K562 (cell line): Measurements from ENCODE around the gene GPC3. TPM values are rescaled to one million over a fixed set of nuclear protein-coding genes. Genes with fewer than 3 reads are reported as not detected.

ENCODE experiments used
- ATAC-seq: fragments of 200-7000 bp; cut with Tn5 transposase; 3 replicates; pipeline ENCODE4 v1.9.1; 2020; ENCODE audit warnings: moderate library complexity
- BruUV-seq: library from RNA; stranded (reverse); fragments of 400-500 nt; replicated peaks from 2 replicates; lab custom pipeline; 2021; lab: Mats Ljungman, UMichigan
- CTCF ChIA-PET: fragments of 300-600 bp; formaldehyde crosslinking; extraction: SDS; loops from one replicate; lab custom pipeline; 2021; ENCODE audit warnings: low intra/inter-chr PET ratio; lab: Yijun Ruan, JAX
- POLR2A ChIA-PET: fragments of 300-600, 350-650 bp; sonication (Branson Sonifier 250); formaldehyde crosslinking; extraction: SDS; loops from one replicate; lab custom pipeline; 2021; ENCODE audit warnings: antibody characterized with exemption, inconsistent platforms; lab: Yijun Ruan, JAX
- DNase-seq, 4 experiments: peaks; one replicate each; pipeline versions ENCODE4 v3.0.0 to v3.0.0-alpha.2; 2011 to 2018; ENCODE audit warnings: low spot score in 3 of 4, mixed read lengths in 3 of 4; ENCODE audit errors: extremely low read depth in 1 of 4
- FAIRE-seq: peaks from 2 replicates; lab custom pipeline; 2011; peaks lifted over from hg19 to GRCh38; lab: Jason Lieb, UNC
- H2AFZ ChIP-seq: 2 replicates; pipeline ENCODE4 v1.6.0; 2011; ENCODE audit warnings: low read depth, low read length, control low read depth, inconsistent platforms
- H3K27ac ChIP-seq: fragments of 200-600 bp; 3 replicates; pipeline ENCODE4 v1.8.0; 2011; ENCODE audit warnings: low read depth, mild to moderate bottlenecking, control low read depth, inconsistent platforms, low read length, moderate library complexity, mixed read lengths; ENCODE audit errors: extremely low read depth
- H3K27me3 ChIP-seq, 2 experiments: fragments of 300-600 bp in 1 of 2; 2 replicates in 1 of 2; 3 replicates in 1 of 2; pipeline versions ENCODE4 v1.6.0 to v1.8.0; 2011; ENCODE audit warnings: inconsistent platforms in 2 of 2, low read length in 2 of 2, mild to moderate bottlenecking in 1 of 2, mixed read lengths in 1 of 2, moderate library complexity in 1 of 2; ENCODE audit not compliant: control insufficient read depth in 2 of 2, insufficient read depth in 2 of 2
- H3K36me3 ChIP-seq: fragments of 300-600 bp; 3 replicates; pipeline ENCODE4 v1.8.0; 2011; ENCODE audit warnings: mild to moderate bottlenecking, low read length, inconsistent platforms; ENCODE audit not compliant: control insufficient read depth, insufficient read depth
- H3K4me1 ChIP-seq, 2 experiments: fragments of 200-600 bp in 1 of 2; replicated peaks in 1 of 2; 2 replicates in 1 of 2; 3 replicates in 1 of 2; pipeline versions ENCODE4 v1.5.1 to v1.8.0; 2011; ENCODE audit warnings: inconsistent platforms in 2 of 2, low read length in 2 of 2, mild to moderate bottlenecking in 1 of 2, mixed read lengths in 1 of 2, moderate library complexity in 1 of 2; ENCODE audit not compliant: control insufficient read depth in 2 of 2, insufficient read depth in 2 of 2
- H3K4me2 ChIP-seq: 2 replicates; pipeline ENCODE4 v1.6.1; 2011; ENCODE audit warnings: low read length, control low read depth, inconsistent platforms, mixed read lengths; ENCODE audit not compliant: insufficient read depth
- H3K4me3 ChIP-seq: fragments of 200-600 bp; sonication (generic), shearing (Covaris generic); 2 replicates; pipeline ENCODE4 v1.5.1; 2016; ENCODE audit warnings: control low read depth, inconsistent platforms
- H3K79me2 ChIP-seq: fragments of 200-600 bp; 3 replicates; pipeline ENCODE4 v1.8.0; 2011; ENCODE audit warnings: low read length, inconsistent platforms; ENCODE audit not compliant: control insufficient read depth, insufficient read depth
- H3K9ac ChIP-seq, 2 experiments: 2 replicates each; pipeline versions ENCODE4 v1.6.0 to v1.6.1; 2011; ENCODE audit warnings: low read depth in 2 of 2, low read length in 2 of 2, control low read depth in 1 of 2, inconsistent platforms in 1 of 2, mild to moderate bottlenecking in 1 of 2, mixed read lengths in 1 of 2; ENCODE audit not compliant: insufficient read depth in 1 of 2
- H3K9me1 ChIP-seq: one replicate; pipeline ENCODE4 v1.6.0; 2011; ENCODE audit warnings: inconsistent platforms, mild to moderate bottlenecking, low read length, moderate library complexity; ENCODE audit not compliant: control insufficient read depth, insufficient read depth
- H3K9me3 ChIP-seq: replicated peaks from 2 replicates; pipeline ENCODE4 v1.5.1; 2011; ENCODE audit warnings: low read depth, low read length, inconsistent platforms; ENCODE audit not compliant: control insufficient read depth, insufficient read depth
- H4K20me1 ChIP-seq: replicated peaks from 2 replicates; pipeline ENCODE4 v1.6.1; 2011; ENCODE audit warnings: low read length, inconsistent platforms, mixed read lengths; ENCODE audit not compliant: control insufficient read depth, insufficient read depth
- ASH1L ChIP-seq: fragments of 450-650 bp; IDR thresholded peaks from 2 replicates; pipeline ENCODE4 v1.6.1; 2018; ENCODE audit warnings: borderline replicate concordance, mild to moderate bottlenecking, low read depth; ENCODE audit not compliant: partially characterized antibody
- BHLHE40 ChIP-seq: IDR thresholded peaks from 2 replicates; pipeline ENCODE4 v1.6.1; 2011; ENCODE audit warnings: low read length, improper control_type of control experiment
- CBX5 ChIP-seq: IDR thresholded peaks from 2 replicates; pipeline ENCODE4 v1.6.1; 2014; ENCODE audit warnings: low read depth, borderline replicate concordance
- HINFP ChIP-seq: fragments of 450-650 bp; conservative IDR thresholded peaks from 2 replicates; pipeline ENCODE4 v1.6.1; 2016; ENCODE audit warnings: missing genetic modification characterization, low read depth, mild to moderate bottlenecking, control low read depth, missing compliant biosample characterization
- PKNOX1 ChIP-seq: fragments of 450-650 bp; IDR thresholded peaks from 2 replicates; pipeline ENCODE4 v1.6.1; 2016
- TAF15 ChIP-seq: fragments of 200-400 bp; formaldehyde crosslinking; IDR thresholded peaks from 2 replicates; pipeline ENCODE4 v1.6.1; 2017; ENCODE audit warnings: mild to moderate bottlenecking, low read depth, low read length, moderate library complexity
- TEAD2 ChIP-seq: fragments of 450-650 bp; IDR thresholded peaks from 2 replicates; pipeline ENCODE4 v1.6.1; 2016; ENCODE audit warnings: missing genetic modification characterization, control low read depth, missing compliant biosample characterization
- TSC22D4 ChIP-seq: fragments of 450-650 bp; IDR thresholded peaks from 2 replicates; pipeline ENCODE4 v1.6.1; 2016; ENCODE audit warnings: missing genetic modification characterization, missing biosample characterization, control low read depth
- ZNF778 ChIP-seq: fragments of 450-650 bp; formaldehyde crosslinking; IDR thresholded peaks from 2 replicates; pipeline ENCODE4 v1.4.0; 2020; ENCODE audit warnings: mild to moderate bottlenecking, moderate library complexity
- in situ Hi-C: fragments of 300-500 bp; cut with MboI; formaldehyde crosslinking; loops from 4 replicates; pipeline ENCODE4 v1.15.0; 2018; ENCODE audit warnings: inconsistent platforms, mixed read lengths
- intact Hi-C: fragments of 100-400 bp; cut with micrococcal nuclease; formaldehyde crosslinking; loops from 2 replicates; pipeline ENCODE4 v1.14.2; 2022
- polyA plus RNA-seq, 8 experiments: library from polyadenylated mRNA; depleted of rRNA in 4 of 8; stranded (reverse) in 5 of 8; unstranded in 3 of 8; fragments of >200 nt; fragmentation: Nextera tagmentation in 2 of 8; fragmentation: Illumina TruSeq in 1 of 8; extraction: Ambion mirVana in 2 of 8; extraction: Trizol in 1 of 8; gene quantifications; 2 replicates each; pipeline versions ENCODE4 v1.2.1 to v1.2.3, GENCODE V29; 2011 to 2014; ENCODE audit warnings: inconsistent platforms in 1 of 8, missing spikeins in 1 of 8
- total RNA-seq, 7 experiments: library from RNA; depleted of rRNA in 6 of 7; stranded (reverse); fragments of >200 nt in 6 of 7; fragmentation: Illumina TruSeq in 2 of 7; extraction: Trizol in 2 of 7; gene quantifications; 2 replicates each; pipeline versions ENCODE4 v1.2.1 to v1.2.3, GENCODE V29; 2011 to 2021; ENCODE audit warnings: low replicate concordance in 1 of 7
- TF ChIP-seq, protein P1 (sequence below): sonication (generic); formaldehyde crosslinking; IDR thresholded peaks from 2 replicates; pipeline ENCODE4 v1.8.1; 2023; ENCODE audit warnings: missing genetic modification reagents, mild to moderate bottlenecking, borderline replicate concordance

The GPC3 gene
- total and polyA plus RNA-seq, 9 of the 15 experiments (the other 6 are each of a cell fraction or from before 2014, with no cell fraction given), result 0.42 TPM; not detected in 8

- H3K9ac ChIP-seq, result no peak overlapping the region
- no peaks in the 10 kb centered on the region for H3K36me3 ChIP-seq
- H3K27ac ChIP-seq, result no peak overlapping the region
- TF ChIP-seq CBX5 (no peak), ZNF778 (no peak), TEAD2 (tag) (no peak), HINFP (tag) (no peak), PKNOX1 (no peak), ASH1L (no peak), BHLHE40 (no peak), TAF15 (no peak), TSC22D4 (tag) (no peak)
- TF ChIP-seq, protein P1, sequence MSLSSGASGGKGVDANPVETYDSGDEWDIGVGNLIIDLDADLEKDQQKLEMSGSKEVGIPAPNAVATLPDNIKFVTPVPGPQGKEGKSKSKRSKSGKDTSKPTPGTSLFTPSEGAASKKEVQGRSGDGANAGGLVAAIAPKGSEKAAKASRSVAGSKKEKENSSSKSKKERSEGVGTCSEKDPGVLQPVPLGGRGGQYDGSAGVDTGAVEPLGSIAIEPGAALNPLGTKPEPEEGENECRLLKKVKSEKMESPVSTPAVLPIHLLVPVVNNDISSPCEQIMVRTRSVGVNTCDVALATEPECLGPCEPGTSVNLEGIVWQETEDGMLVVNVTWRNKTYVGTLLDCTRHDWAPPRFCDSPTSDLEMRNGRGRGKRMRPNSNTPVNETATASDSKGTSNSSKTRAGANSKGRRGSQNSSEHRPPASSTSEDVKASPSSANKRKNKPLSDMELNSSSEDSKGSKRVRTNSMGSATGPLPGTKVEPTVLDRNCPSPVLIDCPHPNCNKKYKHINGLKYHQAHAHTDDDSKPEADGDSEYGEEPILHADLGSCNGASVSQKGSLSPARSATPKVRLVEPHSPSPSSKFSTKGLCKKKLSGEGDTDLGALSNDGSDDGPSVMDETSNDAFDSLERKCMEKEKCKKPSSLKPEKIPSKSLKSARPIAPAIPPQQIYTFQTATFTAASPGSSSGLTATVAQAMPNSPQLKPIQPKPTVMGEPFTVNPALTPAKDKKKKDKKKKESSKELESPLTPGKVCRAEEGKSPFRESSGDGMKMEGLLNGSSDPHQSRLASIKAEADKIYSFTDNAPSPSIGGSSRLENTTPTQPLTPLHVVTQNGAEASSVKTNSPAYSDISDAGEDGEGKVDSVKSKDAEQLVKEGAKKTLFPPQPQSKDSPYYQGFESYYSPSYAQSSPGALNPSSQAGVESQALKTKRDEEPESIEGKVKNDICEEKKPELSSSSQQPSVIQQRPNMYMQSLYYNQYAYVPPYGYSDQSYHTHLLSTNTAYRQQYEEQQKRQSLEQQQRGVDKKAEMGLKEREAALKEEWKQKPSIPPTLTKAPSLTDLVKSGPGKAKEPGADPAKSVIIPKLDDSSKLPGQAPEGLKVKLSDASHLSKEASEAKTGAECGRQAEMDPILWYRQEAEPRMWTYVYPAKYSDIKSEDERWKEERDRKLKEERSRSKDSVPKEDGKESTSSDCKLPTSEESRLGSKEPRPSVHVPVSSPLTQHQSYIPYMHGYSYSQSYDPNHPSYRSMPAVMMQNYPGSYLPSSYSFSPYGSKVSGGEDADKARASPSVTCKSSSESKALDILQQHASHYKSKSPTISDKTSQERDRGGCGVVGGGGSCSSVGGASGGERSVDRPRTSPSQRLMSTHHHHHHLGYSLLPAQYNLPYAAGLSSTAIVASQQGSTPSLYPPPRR (CRISPR knock-in tag), result no peak
- in situ Hi-C loops (no loop called here), intact Hi-C loops (no loop called here)
- no peak overlapping the region for H3K4me2 ChIP-seq
- no peaks in the 10 kb centered on the region for H3K4me1 ChIP-seq
- ChIA-PET CTCF (no interaction called here), POLR2A (no interaction called here)
- H4K20me1 ChIP-seq, result no peaks in the 10 kb centered on the region
- no peaks in the 10 kb centered on the region for H3K9me3 ChIP-seq
- H2AFZ ChIP-seq, result no peak overlapping the region
- no peak overlapping the region for H3K4me3 ChIP-seq
- ATAC-seq, result no peak
- no peaks in the 10 kb centered on the region for H3K9me1 ChIP-seq
- FAIRE-seq, result no peak
- H3K79me2 ChIP-seq, result no peaks in the 10 kb centered on the region
- BruUV-seq, result no TSS peak
- H3K27me3 ChIP-seq, result no peaks in the 10 kb centered on the region
- DNase-seq, result no peak
These were observed 444.4 kb downstream of the GPC3 start for GRCh38 chrX:133541021-133541420.
